Measurements from ENCODE around the gene PSMD4. TPM values are rescaled to one million over a fixed set of nuclear protein-coding genes. Genes with fewer than 3 reads are reported as not detected.

Gene PSMD4
- total RNA-seq, 1 experiment from 2014 or later: 207 TPM

DNA sequence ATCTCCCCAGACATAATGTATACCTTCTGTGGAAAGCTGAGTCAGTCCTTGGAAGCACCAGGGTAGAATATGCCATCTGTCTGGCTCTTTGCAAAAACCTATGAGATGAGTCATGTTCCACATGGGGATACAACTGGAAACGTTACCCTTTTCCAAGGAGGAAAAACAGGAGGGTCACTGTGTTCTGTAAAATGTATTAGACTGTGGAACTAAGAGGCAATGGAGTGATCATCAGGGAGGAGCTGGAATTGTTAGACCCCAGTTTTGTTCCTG, 16.1 kb upstream of the PSMD4 start:
- TF ChIP-seq, protein P1, sequence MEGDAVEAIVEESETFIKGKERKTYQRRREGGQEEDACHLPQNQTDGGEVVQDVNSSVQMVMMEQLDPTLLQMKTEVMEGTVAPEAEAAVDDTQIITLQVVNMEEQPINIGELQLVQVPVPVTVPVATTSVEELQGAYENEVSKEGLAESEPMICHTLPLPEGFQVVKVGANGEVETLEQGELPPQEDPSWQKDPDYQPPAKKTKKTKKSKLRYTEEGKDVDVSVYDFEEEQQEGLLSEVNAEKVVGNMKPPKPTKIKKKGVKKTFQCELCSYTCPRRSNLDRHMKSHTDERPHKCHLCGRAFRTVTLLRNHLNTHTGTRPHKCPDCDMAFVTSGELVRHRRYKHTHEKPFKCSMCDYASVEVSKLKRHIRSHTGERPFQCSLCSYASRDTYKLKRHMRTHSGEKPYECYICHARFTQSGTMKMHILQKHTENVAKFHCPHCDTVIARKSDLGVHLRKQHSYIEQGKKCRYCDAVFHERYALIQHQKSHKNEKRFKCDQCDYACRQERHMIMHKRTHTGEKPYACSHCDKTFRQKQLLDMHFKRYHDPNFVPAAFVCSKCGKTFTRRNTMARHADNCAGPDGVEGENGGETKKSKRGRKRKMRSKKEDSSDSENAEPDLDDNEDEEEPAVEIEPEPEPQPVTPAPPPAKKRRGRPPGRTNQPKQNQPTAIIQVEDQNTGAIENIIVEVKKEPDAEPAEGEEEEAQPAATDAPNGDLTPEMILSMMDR (conservative IDR thresholded peaks at IDR 0.05): no peak

More for the DNA sequence above, 16.1 kb upstream of the PSMD4 start:
- no peak overlapping the region for H2BK15ac ChIP-seq (ENCODE audit: low read depth, low read length)
- H3K23me2 ChIP-seq (ENCODE audit: insufficient read length, low read depth, low read length, poor library complexity, severe bottlenecking): no peaks in the 10 kb centered on the region
- H3K9ac ChIP-seq (ENCODE audit: extremely low read depth, insufficient read length, low read length): no peak overlapping the region
- H2BK12ac ChIP-seq (ENCODE audit: insufficient read length, low read depth, low read length): no peak overlapping the region
- no peak overlapping the region for H4K8ac ChIP-seq (replicated peaks; ENCODE audit: insufficient read length, low read depth, low read length)
- H3K56ac ChIP-seq (ENCODE audit: insufficient read length, low read depth, low read length): no peak overlapping the region
- no peaks in the 10 kb centered on the region for H3K27me3 ChIP-seq (ENCODE audit: insufficient read depth, low read length)
- DNase-seq: no peak
- H4K20me1 ChIP-seq (ENCODE audit: control insufficient read depth, insufficient read depth, insufficient read length): no peaks in the 10 kb centered on the region
- Mint-ChIP-seq H3K36me3 (ENCODE audit: insufficient read depth in 1 of 3, low read depth in 3 of 3) (peaks cover 60 to 97% (median 93%) of the 10 kb centered on the region in 3 experiments; a peak in 6 of 7 replicates), H3K27ac (no peak overlapping the region), H3K4me1 (no peaks in the 10 kb centered on the region), H3K4me3 (no peak overlapping the region), H3K9me3 (no peaks in the 10 kb centered on the region), H3K27me3 (ENCODE audit: low read depth) (no peaks in the 10 kb centered on the region)
- no peak overlapping the region for H2AK5ac ChIP-seq (ENCODE audit: insufficient read length, low read length)
- H3K9me3 ChIP-seq (ENCODE audit: control insufficient read depth, low read depth, low read length): no peaks in the 10 kb centered on the region
- no CpG with 5 or more reads among the region's 1 CpG for WGBS (ENCODE audit: extremely low coverage, insufficient read length, low lambda C conversion rate)
- no peaks in the 10 kb centered on the region for H3K79me2 ChIP-seq (ENCODE audit: insufficient read depth, low read length)
- no peak overlapping the region for H3K4me2 ChIP-seq (ENCODE audit: insufficient read depth, insufficient read length, low read length)
- H3K4me1 ChIP-seq (ENCODE audit: insufficient read depth, low read length): no peaks in the 10 kb centered on the region
- H3K27ac ChIP-seq (ENCODE audit: insufficient read length, low read depth, low read length): no peak overlapping the region
- no peak overlapping the region for H2AFZ ChIP-seq (ENCODE audit: low read length)
- H4K91ac ChIP-seq (ENCODE audit: insufficient read length, low read depth, low read length): no peak overlapping the region
- no peaks in the 10 kb centered on the region for H3K79me1 ChIP-seq (ENCODE audit: insufficient read depth, low read depth, low read length, poor library complexity, severe bottlenecking)
- no peak overlapping the region for H2BK20ac ChIP-seq (ENCODE audit: low read depth, low read length, poor library complexity, severe bottlenecking)
- no peak overlapping the region for H3K14ac ChIP-seq (ENCODE audit: insufficient read depth, low read length)
- H2BK5ac ChIP-seq (ENCODE audit: insufficient read length, low read length): no peak overlapping the region
- no peak overlapping the region for H3K18ac ChIP-seq (ENCODE audit: insufficient read length, low read depth, low read length)
- H3K4ac ChIP-seq (ENCODE audit: low read depth, low read length): no peak overlapping the region
- H3T11ph ChIP-seq (ENCODE audit: low read length): no peak overlapping the region
- H3K23ac ChIP-seq (ENCODE audit: insufficient read length, low read depth, low read length): no peak overlapping the region
- no peak overlapping the region for H2BK120ac ChIP-seq (ENCODE audit: low read depth, low read length, poor library complexity, severe bottlenecking)
- no peak overlapping the region for H4K5ac ChIP-seq (ENCODE audit: insufficient read length, low read depth, low read length)

All from H9 (cell line).